Heart left ventricle (tissue), 16 donors: ENCODE data around the gene MAP4K4. TPM values are rescaled to one million over a fixed set of nuclear protein-coding genes. Genes with fewer than 3 reads are reported as not detected.

Experiments used
- ATAC-seq, 4 donors: fragments of 200-7000 bp; cut with Tn5 transposase; one replicate each; pipeline ENCODE4 v1.9.1; 2020 to 2022; ENCODE audit warnings: moderate library complexity in 4 of 4, mild to moderate bottlenecking in 3 of 4, moderate number of reproducible peaks in 1 of 4
- DNase-seq, 5 donors: peaks; one replicate each; pipeline ENCODE4 v3.0.0-alpha.2; 2020
- H3K27ac ChIP-seq, 12 donors: fragments of 200-600 bp; sonication (generic) in 4 of 12; one replicate each; pipeline versions ENCODE4 v1.5.0 to v1.8.0; 2016 to 2022; ENCODE audit warnings: mild to moderate bottlenecking in 2 of 12
- H3K27me3 ChIP-seq, 9 donors: fragments of 200-600 bp; sonication (generic) in 2 of 9; one replicate each; pipeline versions ENCODE4 v1.5.1 to v1.8.0; 2016 to 2022; ENCODE audit warnings: mild to moderate bottlenecking in 3 of 9
- H3K36me3 ChIP-seq, 9 donors: fragments of 200-600 bp; sonication (generic) in 2 of 9; one replicate each; pipeline versions ENCODE4 v1.5.0 to v1.8.0; 2018 to 2022; ENCODE audit warnings: mild to moderate bottlenecking in 2 of 9
- H3K4me1 ChIP-seq, 12 donors: fragments of 200-600 bp; sonication (generic) in 4 of 12; one replicate each; pipeline versions ENCODE4 v1.5.0 to v1.8.0; 2016 to 2022; ENCODE audit warnings: mild to moderate bottlenecking in 3 of 12
- H3K4me3 ChIP-seq, 12 donors: fragments of 200-600 bp; sonication (generic) in 4 of 12; one replicate each; pipeline versions ENCODE4 v1.5.0 to v1.8.0; 2017 to 2022; ENCODE audit warnings: mild to moderate bottlenecking in 9 of 12, moderate library complexity in 4 of 12
- H3K9me3 ChIP-seq, 12 donors: fragments of 200-600 bp; sonication (generic) in 4 of 12; one replicate each; pipeline versions ENCODE4 v1.5.0 to v1.8.0; 2016 to 2022; ENCODE audit warnings: mild to moderate bottlenecking in 1 of 12
- CTCF ChIP-seq, 12 donors: fragments of 200-600 bp; sonication (generic) in 4 of 12; IDR thresholded peaks; one replicate each; pipeline versions ENCODE4 v1.5.0 to v1.8.0; 2018 to 2022; ENCODE audit warnings: antibody characterized with exemption in 12 of 12, mild to moderate bottlenecking in 5 of 12
- POLR2A ChIP-seq, 2 donors: fragments of 450-650 bp; IDR thresholded peaks; one replicate each; pipeline ENCODE4 v1.6.1; 2017; ENCODE audit warnings: antibody characterized with exemption in 2 of 2, mild to moderate bottlenecking in 2 of 2, moderate library complexity in 2 of 2
- WGBS, 4 donors: extraction: QIAGEN DNeasy Blood & Tissue Kit in 2 of 4; methylation state at CpG; one replicate each; pipeline versions ENCODE4 v1.1.5 to v1.1.7; 2013 to 2018; 5-methylcytosine and 5-hydroxymethylcytosine counted together
- intact Hi-C, 10 donors: fragments of 100-400 bp; cut with DNase I; formaldehyde crosslinking; loops; one replicate each; pipeline versions ENCODE4 v1.11.1 to v1.14.2; 2022
- polyA plus RNA-seq, 2 donors: library from polyadenylated mRNA; stranded (reverse); fragments of 200-250 nt; gene quantifications; one replicate each; pipeline ENCODE4 v1.2.3, GENCODE V29; 2013
- total RNA-seq, 9 donors: library from RNA; depleted of rRNA in 2 of 9; stranded (reverse); fragments of >200 nt in 2 of 9; fragmentation: NEBNext Ultra II Directional in 3 of 9; extraction: Animal tissue kit (Norgen Biotek cat#: 25700) in 3 of 9; gene quantifications; one replicate each; pipeline versions ENCODE4 v1.1.0 to v1.2.4, GENCODE V29; 2016 to 2023
- donor health status: ischemic (EF 13 %, LVEDD 7.1; RV severe dilation, severe dysfunction).
- donor health status: healthy with polysubstance abuse.
- donor health status: DM: no; HTN: yes; CAD: no.
- donor health status: DM: no; HTN: no; CAD: no.
- donor health status: ischemic (EF 25% LVEDD 6.9; RV normal size, moderate dysfunction).
- donor health status: ischemic (EF 25% LVEDD 5.7; RV mildly dilated, moderate dysfunction).
- donor health status: healthy.
- donor health status: DM: yes; HTN: yes; CAD: no.
- donor health status: ischemic (EF 35%, LVEDD 5.7; RV mildly dilated, moderate dysfunction).
- donor health status: nonischemic (EF 11% LVEDD 7.7; RV severe dilation, severe dysfunction).
- donor health status: DM: yes; HTN: yes; CAD: no.
- donor health status: PGD.
- donor health status: ischemic (EF 29% LVEDD 5.4; RV normal size, mild dysfunction).
- donor health status: nonischemic (EF 23%, LVEDD 6.1; RV moderate dilation, normal function).

The MAP4K4 gene
- total and polyA plus RNA-seq, 11 donors = 52.7 to 192 (median 114) TPM

DNA sequence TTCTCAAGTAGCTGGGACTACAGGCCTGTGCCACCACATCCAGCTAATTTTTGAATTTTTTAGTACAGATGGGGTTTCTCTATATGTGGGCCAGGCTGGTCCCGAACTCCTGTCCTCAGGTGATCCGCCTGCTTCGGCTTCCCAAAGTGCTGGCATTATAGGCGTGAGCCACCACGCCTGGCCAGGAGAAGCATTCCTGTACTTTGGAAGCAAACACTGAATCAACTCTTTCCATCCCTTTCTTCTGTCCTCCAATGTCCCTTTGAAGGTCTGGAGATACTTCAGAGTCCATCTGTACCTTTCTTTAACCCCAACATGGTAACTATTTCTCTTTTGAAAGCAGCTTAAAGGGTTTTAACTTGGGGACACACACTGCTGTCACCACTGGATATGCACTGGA is 23.6 kb upstream of the MAP4K4 start:
- H3K4me3 ChIP-seq = no peak overlapping the region
- no peaks in the 10 kb centered on the region for H3K27me3 ChIP-seq
- H3K4me1 ChIP-seq = no peaks in the 10 kb centered on the region
- intact Hi-C loops = no loop called here
- ATAC-seq (no peak), DNase-seq (no peak)
- WGBS, 4 donors = 94 to 97% (median 96%) methylated on average over 5 of the region's 5 CpGs
- H3K27ac ChIP-seq = no peak overlapping the region
- TF ChIP-seq CTCF (IDR thresholded peaks at IDR 0.05) (no peak), POLR2A (IDR thresholded peaks at IDR 0.05) (no peak)
- peaks cover 0 to 24% (median 6%) of the 10 kb centered on the region in 12 donors for H3K9me3 ChIP-seq
- H3K36me3 ChIP-seq = no peaks in the 10 kb centered on the region

DNA sequence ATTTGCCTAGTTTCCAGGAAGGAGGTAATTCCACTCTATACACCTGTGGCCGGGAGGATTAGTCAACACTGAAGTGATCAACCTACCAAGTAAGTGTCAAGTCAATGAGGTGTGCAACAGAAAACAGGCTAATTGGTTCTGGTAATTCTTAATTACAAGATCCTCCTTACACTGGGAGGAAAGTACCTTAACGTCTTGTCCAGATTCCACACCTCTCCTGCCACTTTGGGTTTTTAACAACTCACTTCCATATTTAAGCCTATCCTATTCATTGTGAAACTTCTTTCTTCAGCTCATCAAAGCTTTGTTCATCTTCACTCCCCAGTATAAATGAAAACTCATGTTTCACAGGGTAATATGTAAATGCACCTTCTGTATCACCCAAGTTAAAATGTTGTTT is 22.0 kb upstream of the MAP4K4 start:
- ATAC-seq (no peak), DNase-seq (no peak)
- Histone ChIP-seq H3K4me1 (no peaks in the 10 kb centered on the region), H3K9me3 (peaks cover 0 to 24% (median 6%) of the 10 kb centered on the region in 12 donors), H3K4me3 (no peak overlapping the region), H3K27me3 (no peaks in the 10 kb centered on the region), H3K36me3 (no peaks in the 10 kb centered on the region), H3K27ac (no peak overlapping the region)
- TF ChIP-seq CTCF (IDR thresholded peaks at IDR 0.05) = no peak
- no peak for TF ChIP-seq POLR2A (IDR thresholded peaks at IDR 0.05)
- WGBS, 4 donors = 73 to 96% (median 82%) methylated on average over 2 of the region's 2 CpGs
- intact Hi-C loops = no loop called here

- TF ChIP-seq CTCF (IDR thresholded peaks at IDR 0.05) = no peak
- no peak for TF ChIP-seq POLR2A (IDR thresholded peaks at IDR 0.05)
These were observed 20.8 kb upstream of the MAP4K4 start for GRCh38 chr2:101676674-101677073.

DNA sequence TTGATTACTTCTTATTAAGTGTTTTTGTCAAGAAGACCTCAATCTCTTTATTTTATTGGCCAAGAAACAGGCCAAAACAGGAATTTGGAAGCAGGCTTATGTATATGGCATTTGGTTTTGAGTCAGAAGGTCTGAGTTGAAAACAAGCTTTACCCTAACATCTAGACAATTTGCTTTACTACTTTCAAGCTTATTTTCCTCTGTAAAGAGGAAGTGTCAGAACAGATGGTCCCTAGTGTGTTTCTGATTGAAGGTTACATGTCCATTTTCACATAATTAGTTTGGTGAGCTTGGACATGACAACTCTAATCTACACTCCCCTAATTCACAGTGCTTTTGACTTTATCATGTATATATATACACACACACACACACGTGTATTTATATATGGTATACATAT is 19.8 kb upstream of the MAP4K4 start:
- no peak for ATAC-seq
- Histone ChIP-seq H3K36me3 (no peaks in the 10 kb centered on the region), H3K27me3 (no peaks in the 10 kb centered on the region), H3K27ac (no peak overlapping the region), H3K4me1 (no peaks in the 10 kb centered on the region), H3K9me3 (peaks cover 0 to 12% (median 0%) of the 10 kb centered on the region in 12 donors), H3K4me3 (no peak overlapping the region)
- DNase-seq = no peak
- intact Hi-C loops = no loop called here
- 0 to 55% (median 37%) methylated on average over 1 of the region's 1 CpG for WGBS, 4 donors
- TF ChIP-seq POLR2A (IDR thresholded peaks at IDR 0.05) (no peak), CTCF (IDR thresholded peaks at IDR 0.05) (no peak)

More at GRCh38 chr2:101676674-101677073, 20.8 kb upstream of the MAP4K4 start:
- no peak overlapping the region for H3K4me3 ChIP-seq
- ATAC-seq (no peak), DNase-seq (no peak)
- peaks cover 0 to 22% (median 5%) of the 10 kb centered on the region in 12 donors for H3K9me3 ChIP-seq
- 94 to 97% (median 95%) methylated on average over 2 of the region's 2 CpGs for WGBS, 4 donors
- no peaks in the 10 kb centered on the region for H3K36me3 ChIP-seq
- H3K27ac ChIP-seq = no peak overlapping the region
- no peaks in the 10 kb centered on the region for H3K27me3 ChIP-seq
- intact Hi-C loops = no loop called here
- no peaks in the 10 kb centered on the region for H3K4me1 ChIP-seq
